Heart left ventricle (tissue), 16 donors: ENCODE data around the gene GBGT1. TPM values are rescaled to one million over a fixed set of nuclear protein-coding genes. Genes with fewer than 3 reads are reported as not detected.

Source experiments
- ATAC-seq, 4 donors: fragments of 200-7000 bp; cut with Tn5 transposase; one replicate each; pipeline ENCODE4 v1.9.1; 2020 to 2022; ENCODE audit warnings: moderate library complexity in 4 of 4, mild to moderate bottlenecking in 3 of 4, moderate number of reproducible peaks in 1 of 4
- DNase-seq, 5 donors: peaks; one replicate each; pipeline ENCODE4 v3.0.0-alpha.2; 2020
- H3K27ac ChIP-seq, 12 donors: fragments of 200-600 bp; sonication (generic) in 4 of 12; one replicate each; pipeline versions ENCODE4 v1.5.0 to v1.8.0; 2016 to 2022; ENCODE audit warnings: mild to moderate bottlenecking in 2 of 12
- H3K27me3 ChIP-seq, 9 donors: fragments of 200-600 bp; sonication (generic) in 2 of 9; one replicate each; pipeline versions ENCODE4 v1.5.1 to v1.8.0; 2016 to 2022; ENCODE audit warnings: mild to moderate bottlenecking in 3 of 9
- H3K36me3 ChIP-seq, 9 donors: fragments of 200-600 bp; sonication (generic) in 2 of 9; one replicate each; pipeline versions ENCODE4 v1.5.0 to v1.8.0; 2018 to 2022; ENCODE audit warnings: mild to moderate bottlenecking in 2 of 9
- H3K4me1 ChIP-seq, 12 donors: fragments of 200-600 bp; sonication (generic) in 4 of 12; one replicate each; pipeline versions ENCODE4 v1.5.0 to v1.8.0; 2016 to 2022; ENCODE audit warnings: mild to moderate bottlenecking in 3 of 12
- H3K4me3 ChIP-seq, 12 donors: fragments of 200-600 bp; sonication (generic) in 4 of 12; one replicate each; pipeline versions ENCODE4 v1.5.0 to v1.8.0; 2017 to 2022; ENCODE audit warnings: mild to moderate bottlenecking in 9 of 12, moderate library complexity in 4 of 12
- H3K9me3 ChIP-seq, 12 donors: fragments of 200-600 bp; sonication (generic) in 4 of 12; one replicate each; pipeline versions ENCODE4 v1.5.0 to v1.8.0; 2016 to 2022; ENCODE audit warnings: mild to moderate bottlenecking in 1 of 12
- CTCF ChIP-seq, 12 donors: fragments of 200-600 bp; sonication (generic) in 4 of 12; IDR thresholded peaks; one replicate each; pipeline versions ENCODE4 v1.5.0 to v1.8.0; 2018 to 2022; ENCODE audit warnings: antibody characterized with exemption in 12 of 12, mild to moderate bottlenecking in 5 of 12
- POLR2A ChIP-seq, 2 donors: fragments of 450-650 bp; IDR thresholded peaks; one replicate each; pipeline ENCODE4 v1.6.1; 2017; ENCODE audit warnings: antibody characterized with exemption in 2 of 2, mild to moderate bottlenecking in 2 of 2, moderate library complexity in 2 of 2
- WGBS, 4 donors: extraction: QIAGEN DNeasy Blood & Tissue Kit in 2 of 4; methylation state at CpG; one replicate each; pipeline versions ENCODE4 v1.1.5 to v1.1.7; 2013 to 2018; 5-methylcytosine and 5-hydroxymethylcytosine counted together
- intact Hi-C, 10 donors: fragments of 100-400 bp; cut with DNase I; formaldehyde crosslinking; loops; one replicate each; pipeline versions ENCODE4 v1.11.1 to v1.14.2; 2022
- polyA plus RNA-seq, 2 donors: library from polyadenylated mRNA; stranded (reverse); fragments of 200-250 nt; gene quantifications; one replicate each; pipeline ENCODE4 v1.2.3, GENCODE V29; 2013
- total RNA-seq, 9 donors: library from RNA; depleted of rRNA in 2 of 9; stranded (reverse); fragments of >200 nt in 2 of 9; fragmentation: NEBNext Ultra II Directional in 3 of 9; extraction: Animal tissue kit (Norgen Biotek cat#: 25700) in 3 of 9; gene quantifications; one replicate each; pipeline versions ENCODE4 v1.1.0 to v1.2.4, GENCODE V29; 2016 to 2023
- donor health status: ischemic (EF 13 %, LVEDD 7.1; RV severe dilation, severe dysfunction).
- donor health status: healthy with polysubstance abuse.
- donor health status: DM: no; HTN: yes; CAD: no.
- donor health status: DM: no; HTN: no; CAD: no.
- donor health status: ischemic (EF 25% LVEDD 6.9; RV normal size, moderate dysfunction).
- donor health status: ischemic (EF 25% LVEDD 5.7; RV mildly dilated, moderate dysfunction).
- donor health status: healthy.
- donor health status: DM: yes; HTN: yes; CAD: no.
- donor health status: ischemic (EF 35%, LVEDD 5.7; RV mildly dilated, moderate dysfunction).
- donor health status: nonischemic (EF 11% LVEDD 7.7; RV severe dilation, severe dysfunction).
- donor health status: DM: yes; HTN: yes; CAD: no.
- donor health status: PGD.
- donor health status: ischemic (EF 29% LVEDD 5.4; RV normal size, mild dysfunction).
- donor health status: nonischemic (EF 23%, LVEDD 6.1; RV moderate dilation, normal function).

The GBGT1 gene
- total and polyA plus RNA-seq, 11 donors = 4.6 to 22.5 (median 7.0) TPM

GRCh38 chr9:133112663-133113026 is 51.1 kb downstream of the GBGT1 start:
- ATAC-seq (peak in 2 of 4 donors; percentile 17 to 22), DNase-seq (peak; percentile 63 to 77 (median 72))
- 65 to 77% (median 68%) methylated on average over 6 to 7 of the region's 7 CpGs for WGBS, 4 donors

GRCh38 chr9:133111808-133112662 is 51.7 kb downstream of the GBGT1 start:
- peak overlapping the region in 8 of 12 donors; percentile 67 to 93 (median 80) for H3K27ac ChIP-seq

More at GRCh38 chr9:133112663-133113026, 51.1 kb downstream of the GBGT1 start:
- Histone ChIP-seq H3K9me3 (no peaks in the 10 kb centered on the region), H3K4me3 (peak overlapping the region in 1 of 12 donors; percentile 23), H3K4me1 (peaks cover 31 to 60% (median 57%) of the 10 kb centered on the region in 12 donors), H3K36me3 (peaks cover 0 to 51% (median 38%) of the 10 kb centered on the region in 9 donors), H3K27me3 (no peaks in the 10 kb centered on the region), H3K27ac (peak overlapping the region in 11 of 12 donors; percentile 67 to 93 (median 81))
- intact Hi-C loops = no loop called here
- TF ChIP-seq CTCF (IDR thresholded peaks at IDR 0.05) (no peak), POLR2A (IDR thresholded peaks at IDR 0.05) (no peak)

GRCh38 chr9:133109931-133110650 is 53.6 kb downstream of the GBGT1 start:
- 94 to 98% (median 94%) methylated on average over 18 of the region's 18 CpGs for WGBS, 4 donors
- Histone ChIP-seq H3K9me3 (no peaks in the 10 kb centered on the region), H3K36me3 (peaks cover 3 to 67% (median 59%) of the 10 kb centered on the region in 9 donors), H3K4me3 (no peak overlapping the region), H3K27me3 (no peaks in the 10 kb centered on the region), H3K4me1 (peaks cover 20 to 35% (median 32%) of the 10 kb centered on the region in 12 donors), H3K27ac (no peak overlapping the region)
- intact Hi-C loops = no loop called here
- DNase-seq (peak in 2 of 5 donors; percentile 14 to 29), ATAC-seq (no peak)
- no peak for TF ChIP-seq POLR2A (IDR thresholded peaks at IDR 0.05)
- TF ChIP-seq CTCF (IDR thresholded peaks at IDR 0.05) = no peak

More at GRCh38 chr9:133111808-133112662, 51.7 kb downstream of the GBGT1 start:
- H3K4me1 ChIP-seq = peaks cover 31 to 54% (median 51%) of the 10 kb centered on the region in 12 donors
- intact Hi-C loops = no loop called here
- 86 to 90% (median 89%) methylated on average over 19 to 30 of the region's 30 CpGs for WGBS, 4 donors
- peak overlapping the region in 1 of 12 donors; percentile 5 for H3K4me3 ChIP-seq
- TF ChIP-seq POLR2A (IDR thresholded peaks at IDR 0.05) = no peak
- no peak for TF ChIP-seq CTCF (IDR thresholded peaks at IDR 0.05)
- DNase-seq (peak in 3 of 5 donors; percentile 13 to 56 (median 17)), ATAC-seq (no peak)
- H3K27me3 ChIP-seq = no peaks in the 10 kb centered on the region
- peaks cover 0 to 57% (median 44%) of the 10 kb centered on the region in 9 donors for H3K36me3 ChIP-seq
- no peaks in the 10 kb centered on the region for H3K9me3 ChIP-seq
